Ishikawa (cell line): ENCODE measurements around the gene ERC1.

Source experiments
- CEBPB ChIP-seq: IDR thresholded peaks from 2 replicates; pipeline ENCODE4 v1.6.1; 2012
- CREB1 ChIP-seq: IDR thresholded peaks from 2 replicates; pipeline ENCODE4 v1.6.1; 2012; ENCODE audit warnings: low read depth
- EGR1 ChIP-seq: IDR thresholded peaks from 2 replicates; pipeline ENCODE4 v1.6.1; 2012
- EP300 ChIP-seq: IDR thresholded peaks from 2 replicates; pipeline ENCODE4 v1.6.1; 2012; ENCODE audit warnings: borderline replicate concordance
- FOXM1 ChIP-seq: IDR thresholded peaks from 2 replicates; pipeline ENCODE4 v1.6.1; 2012; ENCODE audit warnings: low read depth, borderline replicate concordance
- MAX ChIP-seq: IDR thresholded peaks from 2 replicates; pipeline ENCODE4 v1.6.1; 2012
- NFIC ChIP-seq: IDR thresholded peaks from 2 replicates; pipeline ENCODE4 v1.6.1; 2012
- RAD21 ChIP-seq: IDR thresholded peaks from 2 replicates; pipeline ENCODE4 v1.6.1; 2012; ENCODE audit warnings: low read depth
- REST ChIP-seq: IDR thresholded peaks from 2 replicates; pipeline ENCODE4 v1.6.1; 2012; ENCODE audit warnings: low read depth, mild to moderate bottlenecking
- TAF1 ChIP-seq: IDR thresholded peaks from 2 replicates; pipeline ENCODE4 v1.6.1; 2012; ENCODE audit warnings: low read depth, mild to moderate bottlenecking
- TCF12 ChIP-seq: IDR thresholded peaks from 2 replicates; pipeline ENCODE4 v1.6.1; 2012; ENCODE audit warnings: low read depth
- TEAD4 ChIP-seq: IDR thresholded peaks from 2 replicates; pipeline ENCODE4 v1.6.1; 2012
- USF1 ChIP-seq: IDR thresholded peaks from 2 replicates; pipeline ENCODE4 v1.6.1; 2012
- YY1 ChIP-seq: IDR thresholded peaks from 2 replicates; pipeline ENCODE4 v1.6.1; 2012; ENCODE audit warnings: low read depth
- ZBTB7A ChIP-seq: IDR thresholded peaks from 2 replicates; pipeline ENCODE4 v1.6.1; 2012; ENCODE audit warnings: low read depth

The ERC1 gene

GRCh38 chr12:1324910-1325309, 333.9 kb downstream of the ERC1 start:
- no peak for TF ChIP-seq NFIC

GRCh38 chr12:1325666-1326065, 334.6 kb downstream of the ERC1 start:
- TF ChIP-seq CEBPB, result no peak
- no peak for TF ChIP-seq FOXM1
- TF ChIP-seq TEAD4, result no peak
- no peak for TF ChIP-seq TAF1
- no peak for TF ChIP-seq EP300

- TF ChIP-seq MAX (no peak), YY1 (no peak), EP300 (no peak), TEAD4 (no peak), EGR1 (no peak), CEBPB (no peak), ZBTB7A (no peak), CREB1 (no peak), RAD21 (no peak), NFIC (no peak), TAF1 (no peak), REST (no peak)
These were observed 335.2 kb downstream of the ERC1 start for GRCh38 chr12:1326258-1326657.

GRCh38 chr12:1328391-1328790, 337.4 kb downstream of the ERC1 start:
- TF ChIP-seq REST (no peak), TEAD4 (no peak), FOXM1 (no peak)

GRCh38 chr12:1329784-1330476, 338.9 kb downstream of the ERC1 start:
- no peak for TF ChIP-seq EP300
- TF ChIP-seq EGR1, result no peak
- TF ChIP-seq FOXM1, result no peak
- TF ChIP-seq ZBTB7A, result no peak
- no peak for TF ChIP-seq TEAD4
- no peak for TF ChIP-seq RAD21
- TF ChIP-seq TAF1, result no peak
- no peak for TF ChIP-seq YY1
- no peak for TF ChIP-seq USF1
- TF ChIP-seq CREB1, result no peak
- TF ChIP-seq NFIC, result no peak
- no peak for TF ChIP-seq CEBPB
- TF ChIP-seq TCF12, result no peak

GRCh38 chr12:1330477-1330827, 339.4 kb downstream of the ERC1 start:
- TF ChIP-seq ZBTB7A (no peak), TCF12 (no peak), EP300 (no peak), NFIC (no peak), RAD21 (no peak), TAF1 (no peak), EGR1 (no peak), YY1 (no peak), REST (no peak)
